ENCODE measurements around the gene KCND1. TPM values are rescaled to one million over a fixed set of nuclear protein-coding genes. Genes with fewer than 3 reads are reported as not detected.
A peak's percentile ranks its signal among the peaks of the same experiment; 100 is the strongest.

KCND1 gene
- total and polyA plus RNA-seq, 7 experiments from 2014 or later: 0.07 to 5.8 (median 1.9) TPM; not detected in 1

DNA sequence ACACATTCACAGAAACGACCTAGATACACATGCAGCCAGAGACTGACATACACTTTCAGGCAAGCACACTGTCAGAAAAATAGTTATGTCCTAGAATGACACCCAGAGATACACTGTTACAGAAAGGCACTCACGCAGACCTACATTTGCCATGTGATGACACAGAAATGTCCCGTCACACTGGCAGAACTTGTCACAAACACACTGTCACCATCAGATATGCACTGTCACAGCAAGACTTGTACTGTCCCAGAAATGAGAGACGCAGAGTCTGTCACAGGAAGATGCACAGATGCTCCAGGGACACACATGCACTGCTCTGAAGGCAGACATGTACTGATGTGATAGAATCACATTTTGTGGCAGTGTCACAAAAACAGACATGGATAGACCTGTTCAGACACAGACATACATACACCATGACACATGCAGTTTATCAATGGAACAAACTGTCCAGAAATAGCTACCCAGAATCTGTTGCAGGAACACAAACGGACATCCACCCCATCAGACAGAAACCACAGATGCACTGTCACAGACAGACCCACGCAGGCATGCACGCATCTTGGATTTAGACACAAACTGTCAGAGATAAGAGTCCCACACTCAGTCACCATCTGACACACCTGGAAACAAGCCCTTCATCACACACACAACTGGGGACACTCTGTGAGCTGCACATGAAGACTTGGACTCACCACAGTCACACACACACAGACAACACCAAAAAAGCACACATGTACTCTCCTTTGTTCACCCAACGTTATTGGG lies 51.5 kb downstream of the KCND1 start:
- Mint-ChIP-seq H3K4me1 (peaks cover 17 to 79% (median 41%) of the 10 kb centered on the region in 7 donors), H3K4me3 (peak overlapping the region; percentile 87 to 99 (median 96)), H3K9me3 (peaks cover 0 to 2% (median 0%) of the 10 kb centered on the region in 11 donors), H3K27me3 (peaks cover 0 to 5% (median 0%) of the 10 kb centered on the region in 5 donors), H3K36me3 (peaks cover 4 to 48% (median 22%) of the 10 kb centered on the region in 5 donors), H3K27ac (peak overlapping the region; percentile 89 to 99 (median 95))
- Histone ChIP-seq H3K4me1 (ENCODE audit: control insufficient read depth in 2 of 2, insufficient read depth in 2 of 2, low read length in 2 of 2) (peaks cover 41 to 42% of the 10 kb centered on the region in 2 donors), H3K27me3 (ENCODE audit: control insufficient read depth in 2 of 2, insufficient read depth in 2 of 2, low read length in 2 of 2) (no peaks in the 10 kb centered on the region), H3K36me3 (ENCODE audit: control insufficient read depth in 2 of 3, insufficient read depth in 3 of 3, low read length in 3 of 3) (peaks cover 7 to 42% (median 8%) of the 10 kb centered on the region in 3 experiments), H3K27ac (ENCODE audit: low read depth, low read length) (peak overlapping the region; percentile 95), H3K4me3 (ENCODE audit: low read length) (peak overlapping the region; percentile 72), H3K9me3 (ENCODE audit: control insufficient read depth in 2 of 3, low read length in 3 of 3) (no peaks in the 10 kb centered on the region)
- intact Hi-C loops (cut with micrococcal nuclease): loop anchor here (1.0 to 5.0 kb wide), 10 partner anchors 9 to 1703 kb away; partner anchors contain the start of genes CDK16 (in 1 of the 2), FTSJ1 (in 1 of the 2), GRIPAP1 (in 1 of the 2) and SLC35A2 (in 1 of the 2)
- ATAC-seq (peak; percentile 11), DNase-seq (peak in 6 of 9 donors; percentile 48 to 75 (median 62))
- ChIA-PET CTCF (interaction anchor here (0.6 to 2.0 kb wide), 5 partner anchors 17 to 27 kb away, joined by 3 to 14 read pairs (median 6); no protein-coding TSS in a partner anchor), POLR2A (interaction anchor here (0.6 to 15.7 kb wide), 11 partner anchors 8 to 183 kb away, joined by 3 to 432 read pairs (median 4); partner anchors contain the start of genes PQBP1, SLC35A2 and TIMM17B)

DNA sequence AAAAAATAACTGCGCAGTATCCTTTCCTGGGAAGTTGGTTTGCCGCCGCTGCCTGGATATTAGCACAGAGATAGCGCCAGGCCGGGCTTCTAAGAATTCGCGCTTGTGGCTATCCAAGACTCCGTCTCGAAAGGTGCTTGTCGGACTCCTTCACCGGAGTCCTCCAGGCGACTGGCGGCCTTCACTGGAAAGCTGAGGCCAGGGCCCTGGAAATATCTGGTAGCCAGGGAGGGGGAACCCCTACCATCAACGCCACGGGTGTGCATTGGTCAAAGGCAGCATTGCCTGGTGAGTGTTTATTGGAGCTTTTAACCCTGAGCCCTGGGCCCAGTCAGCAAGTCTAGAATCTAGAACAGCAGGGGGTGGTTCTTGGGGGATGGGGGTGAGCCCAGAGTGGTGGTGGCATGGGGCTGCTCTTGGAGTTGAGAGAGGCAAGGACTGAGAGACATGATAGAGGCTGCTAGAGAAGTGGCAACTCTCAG lies 52.2 kb downstream of the KCND1 start:
- no peaks in the 10 kb centered on the region for H3K27me3 ChIP-seq (ENCODE audit: control insufficient read depth in 2 of 2, insufficient read depth in 2 of 2, low read length in 2 of 2)
- peaks cover 46 to 47% of the 10 kb centered on the region in 2 donors for H3K4me1 ChIP-seq (ENCODE audit: control insufficient read depth in 2 of 2, insufficient read depth in 2 of 2, low read length in 2 of 2)
- peak overlapping the region; percentile 87 to 99 (median 96) for H3K4me3 Mint-ChIP-seq
- peaks cover 4 to 54% (median 19%) of the 10 kb centered on the region in 5 donors for H3K36me3 Mint-ChIP-seq
- ChIA-PET POLR2A (interaction anchor here (0.5 to 15.7 kb wide), 9 partner anchors 10 to 236 kb away, joined by 3 to 432 read pairs (median 4); partner anchors contain the start of genes PQBP1 and TIMM17B), CTCF (interaction anchor here (0.6 to 2.0 kb wide), 4 partner anchors 18 to 28 kb away, joined by 3 to 14 read pairs (median 6); no protein-coding TSS in a partner anchor)
- peak overlapping the region; percentile 89 to 99 (median 95) for H3K27ac Mint-ChIP-seq
- H3K9me3 ChIP-seq (ENCODE audit: control insufficient read depth in 2 of 3, low read length in 3 of 3): no peaks in the 10 kb centered on the region
- peak; percentile 18 for ATAC-seq
- H3K27ac ChIP-seq (ENCODE audit: low read depth, low read length): peak overlapping the region; percentile 95
- peaks cover 14 to 83% (median 44%) of the 10 kb centered on the region in 7 donors for H3K4me1 Mint-ChIP-seq
- intact Hi-C loops (cut with micrococcal nuclease): loop anchor here (1.0 to 5.0 kb wide), 10 partner anchors 8 to 1702 kb away; partner anchors contain the start of genes CDK16 (in 1 of the 2), FTSJ1 (in 1 of the 2), GRIPAP1 (in 1 of the 2) and SLC35A2 (in 1 of the 2)
- H3K9me3 Mint-ChIP-seq: peaks cover 0 to 2% (median 0%) of the 10 kb centered on the region in 11 donors
- H3K27me3 Mint-ChIP-seq: peaks cover 0 to 5% (median 0%) of the 10 kb centered on the region in 5 donors
- peaks cover 12 to 47% (median 14%) of the 10 kb centered on the region in 3 experiments for H3K36me3 ChIP-seq (ENCODE audit: control insufficient read depth in 2 of 3, insufficient read depth in 3 of 3, low read length in 3 of 3)
- peak overlapping the region; percentile 72 for H3K4me3 ChIP-seq (ENCODE audit: low read length)
- peak in 5 of 9 donors; percentile 45 to 65 (median 47) for DNase-seq

DNA sequence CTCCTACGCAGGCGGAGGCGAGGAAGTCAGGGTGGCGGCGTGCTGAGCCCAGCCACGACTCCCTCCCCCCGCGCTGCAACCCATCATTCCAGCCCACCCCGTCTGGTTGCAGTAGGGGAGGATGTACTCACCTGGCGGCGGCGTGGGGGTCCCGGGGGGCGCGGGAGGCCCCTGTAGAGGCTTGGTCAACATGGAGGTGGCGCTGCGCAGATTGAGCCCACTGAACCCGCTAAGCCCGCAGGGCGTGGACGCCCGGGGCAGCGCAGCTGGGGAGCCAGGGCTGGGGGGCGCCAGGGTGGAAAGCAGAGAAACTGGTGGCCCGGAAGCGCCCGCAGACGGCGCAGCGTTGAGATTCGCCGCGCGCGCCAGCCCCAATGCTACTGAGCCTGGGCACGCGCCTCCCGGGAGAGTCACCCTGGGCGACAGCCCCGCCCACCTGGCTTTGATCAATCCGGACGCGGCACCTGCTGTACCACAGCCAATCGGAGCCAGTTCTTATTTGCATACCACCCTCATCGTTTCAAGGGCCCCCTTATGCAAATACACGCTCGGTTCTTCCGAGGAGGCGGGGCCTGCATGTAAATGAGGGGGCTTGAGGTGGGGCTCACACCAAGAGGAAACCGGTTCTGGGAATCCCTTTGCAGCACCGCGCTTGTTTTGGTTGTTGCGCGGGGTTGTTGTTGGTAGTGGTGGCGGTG lies 52.9 kb downstream of the KCND1 start, which contains the start of gene PIM2:
PIM2 (minus strand) TSS at position 382 of the 698 bp plus-strand sequence; CDS start at position 192, 190 bp downstream.
- H3K36me3 Mint-ChIP-seq: peaks cover 0 to 55% (median 17%) of the 10 kb centered on the region in 5 donors
- peaks cover 0 to 2% (median 0%) of the 10 kb centered on the region in 11 donors for H3K9me3 Mint-ChIP-seq
- DNase-seq: peak; percentile 79 to 96 (median 93)
- Histone ChIP-seq H3K36me3 (ENCODE audit: control insufficient read depth in 2 of 3, insufficient read depth in 3 of 3, low read length in 3 of 3) (peaks cover 18 to 49% (median 20%) of the 10 kb centered on the region in 3 experiments), H3K27ac (ENCODE audit: low read depth, low read length) (peak within 1 kb of the TSS; percentile 95), H3K4me1 (ENCODE audit: control insufficient read depth in 2 of 2, insufficient read depth in 2 of 2, low read length in 2 of 2) (peaks cover 45 to 48% of the 10 kb centered on the region in 2 donors), H3K4me3 (ENCODE audit: low read length) (peak within 1 kb of the TSS; percentile 75), H3K9me3 (ENCODE audit: control insufficient read depth in 2 of 3, low read length in 3 of 3) (no peaks in the 10 kb centered on the region), H3K27me3 (ENCODE audit: control insufficient read depth in 2 of 2, insufficient read depth in 2 of 2, low read length in 2 of 2) (no peaks in the 10 kb centered on the region)
- H3K27me3 Mint-ChIP-seq: peaks cover 0 to 5% (median 0%) of the 10 kb centered on the region in 5 donors
- ATAC-seq: peak; percentile 82
- CTCF ChIA-PET: interaction anchor here (1.3 to 2.0 kb wide), 3 partner anchors 18 to 23 kb away, joined by 5 to 14 read pairs (median 6); no protein-coding TSS in a partner anchor
- H3K4me1 Mint-ChIP-seq: peaks cover 10 to 83% (median 44%) of the 10 kb centered on the region in 7 donors
- intact Hi-C loops (cut with micrococcal nuclease): loop anchor here (1.0 to 5.0 kb wide), 10 partner anchors 7 to 1701 kb away; partner anchors contain the start of genes CDK16 (in 1 of the 2), FTSJ1 (in 1 of the 2), GRIPAP1 (in 1 of the 2) and SLC35A2 (in 1 of the 2)
- peak within 1 kb of the TSS; percentile 87 to 99 (median 96) for H3K4me3 Mint-ChIP-seq
- POLR2A ChIA-PET: interaction anchor here (0.5 to 15.7 kb wide), 9 partner anchors 10 to 236 kb away, joined by 3 to 432 read pairs (median 4); partner anchors contain the start of genes PQBP1 and TIMM17B
- peak within 1 kb of the TSS; percentile 89 to 99 (median 96) for H3K27ac Mint-ChIP-seq

DNA sequence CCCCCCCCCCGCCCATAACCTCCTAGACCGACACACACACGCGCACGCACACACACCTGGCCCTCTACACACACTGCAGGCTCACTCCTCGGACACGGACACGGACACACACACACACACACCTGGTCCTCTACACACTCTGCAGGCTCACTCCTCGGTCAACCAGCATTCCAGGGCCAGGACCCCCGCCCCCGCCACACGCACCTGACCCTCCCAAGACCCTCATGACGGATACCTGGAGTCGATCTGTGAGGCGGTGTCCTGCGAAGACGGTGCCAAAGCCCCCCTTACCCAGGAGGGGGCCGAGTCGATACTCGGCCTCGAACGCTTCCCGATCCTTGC lies 53.4 kb downstream of the KCND1 start:
- Mint-ChIP-seq H3K36me3 (peaks cover 0 to 55% (median 17%) of the 10 kb centered on the region in 5 donors), H3K4me1 (peaks cover 10 to 83% (median 48%) of the 10 kb centered on the region in 7 donors), H3K4me3 (peak overlapping the region; percentile 87 to 99 (median 96)), H3K27ac (peak overlapping the region; percentile 89 to 99 (median 95)), H3K9me3 (peaks cover 0 to 2% (median 0%) of the 10 kb centered on the region in 11 donors), H3K27me3 (peaks cover 0 to 5% (median 0%) of the 10 kb centered on the region in 5 donors)
- no peak for DNase-seq
- H3K4me1 ChIP-seq (ENCODE audit: control insufficient read depth in 2 of 2, insufficient read depth in 2 of 2, low read length in 2 of 2): peaks cover 43 to 49% of the 10 kb centered on the region in 2 donors
- H3K4me3 ChIP-seq (ENCODE audit: low read length): peak overlapping the region; percentile 75
- CTCF ChIA-PET: interaction anchor here (1.0 kb wide), 1 partner anchor 19 kb away, joined by 4 read pairs; no protein-coding TSS in a partner anchor
- intact Hi-C loops (cut with micrococcal nuclease): loop anchor here (2.0 to 5.0 kb wide), 5 partner anchors 61 to 1701 kb away; partner anchors contain the start of genes CDK16 (in 1 of the 2), FTSJ1 (in 1 of the 2) and GRIPAP1 (in 1 of the 2)
- POLR2A ChIA-PET: interaction anchor here (0.6 to 15.7 kb wide), 4 partner anchors 8 to 58 kb away, joined by 3 to 432 read pairs (median 8); partner anchors contain the start of genes PQBP1 and TIMM17B
- H3K36me3 ChIP-seq (ENCODE audit: control insufficient read depth in 2 of 3, insufficient read depth in 3 of 3, low read length in 3 of 3): peaks cover 21 to 49% (median 25%) of the 10 kb centered on the region in 3 experiments
- H3K27ac ChIP-seq (ENCODE audit: low read depth, low read length): peak overlapping the region; percentile 95
- H3K27me3 ChIP-seq (ENCODE audit: control insufficient read depth in 2 of 2, insufficient read depth in 2 of 2, low read length in 2 of 2): no peaks in the 10 kb centered on the region
- no peaks in the 10 kb centered on the region for H3K9me3 ChIP-seq (ENCODE audit: control insufficient read depth in 2 of 3, low read length in 3 of 3)
- ATAC-seq: no peak

DNA sequence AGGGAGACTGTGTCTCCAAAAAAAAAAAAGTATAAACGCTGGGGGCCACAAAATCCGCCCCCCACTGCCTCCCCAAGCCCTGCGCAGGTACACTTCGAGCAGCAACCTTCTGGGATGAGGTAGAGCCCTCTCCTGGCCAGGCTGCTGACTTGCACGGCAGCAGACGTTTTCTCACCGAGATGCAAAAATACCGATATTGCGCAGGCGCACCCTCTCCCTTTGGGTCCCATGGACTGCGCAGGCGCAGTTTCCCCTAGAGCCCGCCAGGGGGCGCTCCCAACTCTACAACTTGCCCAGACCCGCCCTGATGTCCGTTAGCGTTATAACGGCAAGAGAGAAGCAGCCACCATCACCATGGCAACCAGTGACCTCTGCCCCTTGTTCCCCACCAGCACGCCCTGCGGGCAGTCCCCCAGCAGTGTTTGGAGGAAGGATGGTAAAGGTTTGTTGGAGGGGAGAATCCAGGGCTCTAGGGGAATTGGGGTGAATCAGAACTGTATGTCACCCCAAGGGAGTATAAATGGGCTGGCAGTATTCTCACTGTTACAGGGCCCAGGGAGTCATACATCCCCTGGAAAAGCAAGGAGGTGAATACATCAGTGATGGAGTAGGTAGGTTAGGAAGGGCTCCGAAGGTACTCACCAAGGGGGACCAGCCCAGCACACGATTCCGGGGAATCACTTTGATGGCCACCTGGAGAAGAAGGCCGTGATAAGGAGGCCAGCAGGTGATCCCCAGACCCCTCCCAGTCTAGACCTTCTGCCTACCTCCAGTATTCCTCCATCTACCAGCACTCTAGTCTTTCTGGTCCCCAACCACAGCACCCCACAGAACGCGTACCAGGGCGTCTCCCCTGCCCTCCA lies 54.3 kb downstream of the KCND1 start:
- peaks cover 0 to 3% (median 0%) of the 10 kb centered on the region in 11 donors for H3K9me3 Mint-ChIP-seq
- peaks cover 0 to 5% (median 0%) of the 10 kb centered on the region in 5 donors for H3K27me3 Mint-ChIP-seq
- peak overlapping the region; percentile 89 to 99 (median 96) for H3K27ac Mint-ChIP-seq
- DNase-seq: peak; percentile 73 to 92 (median 88)
- Histone ChIP-seq H3K4me3 (ENCODE audit: low read length) (peak overlapping the region; percentile 75), H3K27me3 (ENCODE audit: control insufficient read depth in 2 of 2, insufficient read depth in 2 of 2, low read length in 2 of 2) (no peaks in the 10 kb centered on the region), H3K9me3 (ENCODE audit: control insufficient read depth in 2 of 3, low read length in 3 of 3) (no peaks in the 10 kb centered on the region), H3K4me1 (ENCODE audit: control insufficient read depth in 2 of 2, insufficient read depth in 2 of 2, low read length in 2 of 2) (peaks cover 46 to 49% of the 10 kb centered on the region in 2 donors), H3K27ac (ENCODE audit: low read depth, low read length) (peak overlapping the region; percentile 95), H3K36me3 (ENCODE audit: control insufficient read depth in 2 of 3, insufficient read depth in 3 of 3, low read length in 3 of 3) (peaks cover 21 to 47% (median 25%) of the 10 kb centered on the region in 3 experiments)
- H3K4me1 Mint-ChIP-seq: peaks cover 11 to 82% (median 48%) of the 10 kb centered on the region in 7 donors
- ChIA-PET POLR2A (interaction anchor here (0.6 to 15.7 kb wide), 8 partner anchors 9 to 234 kb away, joined by 3 to 432 read pairs (median 5); partner anchors contain the start of genes KCND1 and WAS), CTCF (interaction anchor here (0.6 to 1.0 kb wide), 3 partner anchors 20 to 26 kb away, joined by 3 to 5 read pairs (median 4); no protein-coding TSS in a partner anchor)
- H3K4me3 Mint-ChIP-seq: peak overlapping the region; percentile 87 to 99 (median 96)
- peaks cover 0 to 53% (median 17%) of the 10 kb centered on the region in 5 donors for H3K36me3 Mint-ChIP-seq
- intact Hi-C loops (cut with micrococcal nuclease): loop anchor here (1.0 to 5.0 kb wide), 13 partner anchors 20 to 1700 kb away; partner anchors contain the start of genes GRIPAP1 (in 2 of the 2), PQBP1 (in 2 of the 2), TIMM17B (in 2 of the 2) and CDK16 (in 1 of the 2)
- ATAC-seq: peak; percentile 65
